Loucy (cell line): ENCODE results near the gene TPP2.

Experiments used
- H2AFZ ChIP-seq: fragments of 200-600 bp; sonication (generic); 2 replicates; pipeline ENCODE4 v1.6.0; 2016; ENCODE audit warnings: antibody characterized with exemption, mild to moderate bottlenecking, low read length, moderate library complexity
- H3F3A ChIP-seq: fragments of 200-600 bp; 2 replicates; pipeline ENCODE4 v1.6.0; 2016; ENCODE audit warnings: antibody characterized with exemption, low read depth, mild to moderate bottlenecking
- H3K27me3 ChIP-seq: fragments of 200-600 bp; sonication (generic); 2 replicates; pipeline ENCODE4 v1.6.1; 2014; ENCODE audit warnings: low read length, mild to moderate bottlenecking; ENCODE audit not compliant: insufficient read depth, poor library complexity, severe bottlenecking
- H3K36me3 ChIP-seq: fragments of 200-600 bp; sonication (generic); 2 replicates; pipeline ENCODE4 v1.6.1; 2016; ENCODE audit warnings: low read length; ENCODE audit not compliant: insufficient read depth
- H3K4me1 ChIP-seq: fragments of 200-600 bp; sonication (generic); 2 replicates; pipeline ENCODE4 v1.5.1; 2014; ENCODE audit warnings: low read length, mild to moderate bottlenecking; ENCODE audit not compliant: insufficient read depth, poor library complexity, severe bottlenecking
- H3K4me2 ChIP-seq: fragments of 200-600 bp; sonication (generic); 2 replicates; pipeline ENCODE4 v1.6.0; 2014; ENCODE audit warnings: antibody characterized with exemption, low read length, low read depth, mild to moderate bottlenecking; ENCODE audit not compliant: poor library complexity, severe bottlenecking
- H3K4me3 ChIP-seq: fragments of 200-600 bp; sonication (generic); 2 replicates; pipeline ENCODE4 v1.5.1; 2014; ENCODE audit warnings: low read length, mild to moderate bottlenecking, mixed read lengths; ENCODE audit not compliant: poor library complexity, severe bottlenecking
- H3K79me2 ChIP-seq: fragments of 200-600 bp; sonication (generic); 2 replicates; pipeline ENCODE4 v1.6.1; 2014; ENCODE audit warnings: low read length; ENCODE audit not compliant: insufficient read depth
- H3K9ac ChIP-seq: fragments of 200-600 bp; sonication (generic); 2 replicates; pipeline ENCODE4 v1.6.0; 2014; ENCODE audit warnings: mild to moderate bottlenecking, low read depth, low read length, moderate library complexity; ENCODE audit not compliant: poor library complexity, severe bottlenecking
- H3K9me2 ChIP-seq: fragments of 200-600 bp; sonication (generic); replicated peaks from 2 replicates; pipeline ENCODE4 v1.6.1; 2016; ENCODE audit warnings: low read depth, low read length, mixed read lengths
- H3K9me3 ChIP-seq: fragments of 200-600 bp; sonication (generic); 2 replicates; pipeline ENCODE4 v1.6.1; 2014; ENCODE audit warnings: mild to moderate bottlenecking, antibody characterized with exemption, low read length, low read depth; ENCODE audit not compliant: insufficient read depth
- H4K20me1 ChIP-seq: fragments of 200-600 bp; sonication (generic); 2 replicates; pipeline ENCODE4 v1.6.0; 2014; ENCODE audit warnings: antibody characterized with exemption, low read length, mild to moderate bottlenecking; ENCODE audit not compliant: insufficient read depth, poor library complexity, severe bottlenecking
- EZH2phosphoT487 ChIP-seq: fragments of 200-600 bp; IDR thresholded peaks from 2 replicates; pipeline ENCODE4 v1.6.1; 2018; ENCODE audit warnings: antibody characterized with exemption, mild to moderate bottlenecking, moderate library complexity, borderline replicate concordance
- TF ChIP-seq, protein P1 (sequence below): fragments of 200-600 bp; sonication (generic); conservative IDR thresholded peaks from 2 replicates; pipeline ENCODE4 v1.5.1; 2014; ENCODE audit warnings: mild to moderate bottlenecking, antibody characterized with exemption, low read length

The TPP2 gene

DNA sequence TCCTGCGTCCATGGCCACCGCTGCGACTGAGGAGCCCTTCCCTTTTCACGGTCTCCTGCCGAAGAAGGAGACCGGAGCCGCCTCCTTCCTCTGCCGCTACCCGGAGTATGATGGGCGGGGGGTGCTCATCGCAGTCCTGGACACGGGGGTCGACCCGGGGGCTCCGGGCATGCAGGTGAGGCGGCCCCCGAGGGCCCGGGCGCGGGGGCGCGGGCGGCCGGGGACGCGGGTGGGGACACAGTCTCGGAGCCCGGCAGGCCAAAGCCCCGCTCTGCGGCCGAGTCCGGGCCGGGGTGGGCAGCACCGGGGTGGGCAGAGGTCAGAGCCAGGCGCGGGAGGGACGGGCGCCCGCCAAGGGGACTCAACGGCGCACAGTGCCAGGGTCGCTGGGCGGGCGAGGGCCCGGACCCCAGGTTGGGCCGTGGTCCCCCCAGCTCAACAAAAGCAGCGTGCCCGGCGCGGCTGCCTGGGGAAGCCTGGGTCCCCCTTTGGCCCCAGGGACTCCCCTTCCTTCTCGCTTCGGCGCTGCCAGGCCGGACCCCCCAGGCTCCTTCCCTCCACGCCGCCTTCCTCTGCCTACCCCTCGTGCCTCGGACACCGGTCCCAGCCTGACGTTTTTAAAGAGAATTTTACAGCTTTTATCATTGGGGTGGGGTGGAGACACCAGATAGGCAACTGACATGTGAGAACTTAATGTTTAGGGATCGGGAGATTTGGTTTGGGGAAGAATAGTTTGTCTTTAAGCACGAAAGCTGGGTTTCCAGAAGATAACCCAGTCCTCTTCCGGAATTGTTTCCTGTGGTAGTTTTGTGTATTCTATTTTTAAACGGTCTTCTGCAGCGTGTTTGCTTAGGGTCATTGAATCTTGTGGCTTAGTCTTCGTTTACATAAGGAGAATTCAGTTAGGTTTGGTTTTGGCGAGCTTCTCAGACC, 509 bp downstream of the TPP2 start:
- Histone ChIP-seq H4K20me1 (peaks cover 53% of the 10 kb centered on the region), H3K4me3 (peak overlapping the region; percentile 96), H3K4me2 (peak overlapping the region; percentile 97), H3K9me2 (no peaks in the 10 kb centered on the region), H3K9me3 (no peaks in the 10 kb centered on the region), H3K79me2 (peaks cover 70% of the 10 kb centered on the region), H3F3A (no peaks in the 10 kb centered on the region), H3K27me3 (no peaks in the 10 kb centered on the region), H3K36me3 (no peaks in the 10 kb centered on the region), H2AFZ (peak overlapping the region; percentile 48; the same call in 1 of the 2 replicates), H3K4me1 (peaks cover 58% of the 10 kb centered on the region), H3K9ac (peak overlapping the region; percentile 98)
- TF ChIP-seq, protein P1, sequence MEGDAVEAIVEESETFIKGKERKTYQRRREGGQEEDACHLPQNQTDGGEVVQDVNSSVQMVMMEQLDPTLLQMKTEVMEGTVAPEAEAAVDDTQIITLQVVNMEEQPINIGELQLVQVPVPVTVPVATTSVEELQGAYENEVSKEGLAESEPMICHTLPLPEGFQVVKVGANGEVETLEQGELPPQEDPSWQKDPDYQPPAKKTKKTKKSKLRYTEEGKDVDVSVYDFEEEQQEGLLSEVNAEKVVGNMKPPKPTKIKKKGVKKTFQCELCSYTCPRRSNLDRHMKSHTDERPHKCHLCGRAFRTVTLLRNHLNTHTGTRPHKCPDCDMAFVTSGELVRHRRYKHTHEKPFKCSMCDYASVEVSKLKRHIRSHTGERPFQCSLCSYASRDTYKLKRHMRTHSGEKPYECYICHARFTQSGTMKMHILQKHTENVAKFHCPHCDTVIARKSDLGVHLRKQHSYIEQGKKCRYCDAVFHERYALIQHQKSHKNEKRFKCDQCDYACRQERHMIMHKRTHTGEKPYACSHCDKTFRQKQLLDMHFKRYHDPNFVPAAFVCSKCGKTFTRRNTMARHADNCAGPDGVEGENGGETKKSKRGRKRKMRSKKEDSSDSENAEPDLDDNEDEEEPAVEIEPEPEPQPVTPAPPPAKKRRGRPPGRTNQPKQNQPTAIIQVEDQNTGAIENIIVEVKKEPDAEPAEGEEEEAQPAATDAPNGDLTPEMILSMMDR, result no peak
- TF ChIP-seq EZH2phosphoT487, result no peak

DNA sequence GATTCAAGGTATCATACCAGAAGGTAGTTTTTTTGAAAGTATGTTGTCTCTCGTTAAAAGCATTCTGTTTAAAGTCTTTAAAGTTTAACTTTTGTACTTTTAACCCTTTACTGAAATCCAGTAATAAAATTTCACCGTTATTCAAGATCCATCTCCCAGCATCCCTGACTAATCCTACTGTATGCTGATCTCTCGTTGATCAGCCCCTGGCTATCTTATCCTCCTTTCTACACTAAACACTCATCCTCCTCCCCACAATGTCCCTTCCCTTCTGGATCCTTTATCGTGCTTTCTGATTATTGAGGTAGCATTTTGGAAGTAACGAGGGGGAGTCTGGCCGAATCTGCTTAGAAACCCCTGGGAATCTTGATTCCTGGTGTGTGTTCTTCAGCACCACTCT, 1.3 kb downstream of the TPP2 start:
- Histone ChIP-seq H3K4me1 (peaks cover 61% of the 10 kb centered on the region), H3K9me2 (no peaks in the 10 kb centered on the region), H3K27me3 (no peaks in the 10 kb centered on the region), H3K4me3 (peak overlapping the region; percentile 96), H4K20me1 (peaks cover 61% of the 10 kb centered on the region), H3F3A (no peaks in the 10 kb centered on the region), H3K79me2 (peaks cover 78% of the 10 kb centered on the region), H2AFZ (no peak overlapping the region), H3K9ac (peak overlapping the region; percentile 98), H3K36me3 (no peaks in the 10 kb centered on the region), H3K9me3 (no peaks in the 10 kb centered on the region), H3K4me2 (peak overlapping the region; percentile 97)
- TF ChIP-seq EZH2phosphoT487, result no peak

DNA sequence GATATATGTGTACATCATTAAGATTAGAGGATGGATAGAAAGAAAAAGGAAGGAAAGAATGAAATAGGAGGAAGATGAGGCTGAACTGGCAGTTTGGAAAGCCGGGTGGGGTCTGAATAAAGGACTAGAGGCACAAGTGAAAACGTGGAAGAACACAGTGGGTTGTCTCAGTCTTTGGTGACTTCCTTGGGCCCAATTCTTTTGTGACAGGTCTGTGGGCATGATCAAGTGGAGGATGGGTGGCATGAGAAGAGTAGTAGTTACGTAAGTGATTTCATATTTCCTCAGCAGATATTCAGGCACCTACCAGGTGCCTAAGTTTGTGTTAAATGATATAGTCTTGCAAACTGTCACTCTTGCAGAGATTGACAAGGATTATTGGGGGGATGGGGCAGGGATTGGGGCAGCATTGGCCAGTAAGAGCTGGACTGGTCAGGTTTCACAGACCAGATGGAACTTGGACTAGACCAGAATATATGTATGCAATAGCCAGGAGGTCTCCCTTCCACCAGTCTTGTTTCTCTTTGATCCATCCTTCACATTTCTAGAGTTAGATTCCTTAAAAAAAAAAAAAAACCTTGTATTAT, 2.7 kb downstream of the TPP2 start:
- Histone ChIP-seq H4K20me1 (peaks cover 75% of the 10 kb centered on the region), H2AFZ (no peak overlapping the region)

More for the DNA sequence above, 2.7 kb downstream of the TPP2 start:
- H3K36me3 ChIP-seq, result peaks cover under 1% of the 10 kb centered on the region; the same call in 1 of the 2 replicates
- peaks cover 92% of the 10 kb centered on the region for H3K79me2 ChIP-seq
- H3K4me1 ChIP-seq, result peaks cover 76% of the 10 kb centered on the region
- peak overlapping the region; percentile 98 for H3K9ac ChIP-seq
- H3K9me3 ChIP-seq, result no peaks in the 10 kb centered on the region
- H3F3A ChIP-seq, result no peaks in the 10 kb centered on the region
- H3K4me2 ChIP-seq, result peak overlapping the region; percentile 97
- no peaks in the 10 kb centered on the region for H3K27me3 ChIP-seq
- TF ChIP-seq, protein P1, result no peak
- TF ChIP-seq EZH2phosphoT487, result no peak
- no peaks in the 10 kb centered on the region for H3K9me2 ChIP-seq
- peak overlapping the region; percentile 96 for H3K4me3 ChIP-seq
